ENCODE measurements around the gene ZDHHC24. TPM values are rescaled to one million over a fixed set of nuclear protein-coding genes. Genes with fewer than 3 reads are reported as not detected.

ZDHHC24 gene
- 5.9 TPM for total RNA-seq

GRCh38 chr11:66545701-66546367 lies at the start of gene ZDHHC24:
ZDHHC24 (minus strand) TSS chr11:66546048; CDS start chr11:66546003, 45 bp downstream.

GRCh38 chr11:66592457-66593302 lies 46.8 kb upstream of the ZDHHC24 start, which contains the start of the genes CCDC87 and CCS:
CCDC87 (minus strand) TSS chr11:66593063; CDS start chr11:66593015, 48 bp downstream.
CCS (plus strand) TSS chr11:66593185; CDS start chr11:66593262, 77 bp downstream.

DNA sequence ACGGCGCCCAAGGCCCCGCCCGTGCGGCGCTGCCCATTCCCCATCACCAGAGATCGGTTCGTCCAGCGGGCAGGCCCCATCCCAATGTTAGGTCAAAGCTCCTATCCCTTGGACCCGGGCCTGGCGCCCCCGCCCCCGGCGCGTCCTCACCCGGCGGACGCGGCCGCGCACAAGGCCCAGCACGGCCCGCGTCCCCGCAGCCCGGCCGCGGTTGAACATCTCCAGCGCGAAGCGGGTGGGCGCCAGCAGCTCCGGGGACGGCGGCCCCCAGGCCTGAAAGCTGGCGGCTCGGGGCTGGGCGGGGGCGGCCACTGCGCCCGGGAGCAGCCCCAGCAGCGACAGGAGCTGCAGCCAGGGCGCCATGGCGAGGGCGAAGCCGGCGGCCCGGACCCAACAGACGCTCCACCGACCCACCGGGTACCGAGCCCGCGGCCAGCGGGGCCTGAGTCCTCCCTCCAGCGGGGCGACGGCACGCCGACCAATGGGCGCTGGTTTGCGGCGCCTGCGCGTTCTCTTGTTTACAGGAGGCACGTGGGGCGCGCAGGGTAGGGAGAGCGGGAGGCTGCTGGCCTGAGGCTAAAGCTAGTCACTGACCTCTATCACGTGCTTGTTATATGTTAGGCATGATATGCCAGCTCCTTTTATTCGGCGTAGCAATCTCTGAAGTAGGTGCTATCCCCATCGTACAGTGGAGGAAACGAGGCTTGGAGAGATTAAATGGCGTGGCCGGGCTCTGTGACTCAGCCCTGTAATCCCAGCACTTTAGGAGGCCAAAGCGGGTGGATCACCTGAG lies 22.5 kb upstream of the ZDHHC24 start, which contains the start of gene CTSF:
Gene CTSF (minus strand): TSS at position 483 of the 793 bp plus-strand sequence. CDS start 120 bp downstream, at position 363.

GRCh38 chr11:66546368-66546965 lies 619 bp upstream of the ZDHHC24 start, which contains the start of gene ACTN3:
ACTN3 (plus strand) TSS chr11:66546903; CDS start chr11:66546938, 35 bp downstream.

GRCh38 chr11:66510271-66510989 lies 35.4 kb downstream of the ZDHHC24 start, which contains the start of gene BBS1:
BBS1 (plus strand) TSS chr11:66510635; CDS start chr11:66510660, 25 bp downstream.

DNA sequence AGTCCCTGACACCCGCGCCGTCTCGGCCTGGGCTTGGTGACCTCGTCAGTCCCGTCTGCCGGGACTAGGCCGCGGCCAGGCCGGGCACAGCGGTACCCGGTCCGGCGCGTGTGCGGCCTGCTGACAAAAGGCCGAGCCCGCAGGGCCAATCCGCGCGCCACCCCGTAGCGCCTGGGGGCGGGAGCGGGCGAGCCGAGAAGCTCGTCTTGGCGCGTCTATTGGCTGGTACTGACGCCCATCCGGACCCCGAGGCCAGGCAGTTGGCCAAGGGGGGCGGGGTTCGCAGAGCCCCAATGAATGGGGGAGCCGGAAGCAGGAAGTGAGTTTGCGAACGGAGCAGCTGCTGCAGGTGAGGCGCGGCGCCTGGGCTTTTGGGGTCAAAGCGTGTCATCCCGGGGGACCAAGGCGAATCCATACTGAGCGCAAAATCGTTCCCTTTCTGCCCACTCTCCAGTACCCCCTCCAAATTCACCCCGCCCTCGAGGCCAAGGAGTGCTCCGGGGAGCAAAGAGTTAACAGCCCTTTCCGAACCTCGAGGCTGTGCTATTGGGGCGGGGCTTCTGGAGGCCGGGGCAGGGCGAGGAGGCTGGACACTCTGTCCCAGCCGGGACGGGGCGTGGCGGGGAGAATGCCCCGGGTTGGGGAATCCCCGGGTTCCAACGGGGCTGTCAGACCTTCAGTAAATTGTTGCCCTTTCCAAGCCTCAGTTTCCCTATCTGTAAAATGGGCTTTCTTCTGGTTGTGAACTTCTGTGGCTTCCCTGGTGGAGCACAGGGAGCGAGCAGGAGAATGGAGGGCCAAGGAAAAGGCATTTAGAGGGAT lies 65.5 kb downstream of the ZDHHC24 start, which contains the start of gene DPP3:
Gene DPP3 (plus strand): TSS at position 318 of the 822 bp plus-strand sequence. CDS start 1,767 bp downstream, outside the sequence.

Other genes starting within 250 kb of the ZDHHC24 start
- 1.3 TPM for gene CD248, start 229.0 kb downstream of the ZDHHC24 start, total RNA-seq
- gene RIN1, start 209.6 kb downstream of the ZDHHC24 start, total RNA-seq = 0.94 TPM
- gene BRMS1, start 200.9 kb downstream of the ZDHHC24 start, total RNA-seq = 13.8 TPM
- 60.4 TPM for gene B4GAT1, start 198.4 kb downstream of the ZDHHC24 start, total RNA-seq
- gene SLC29A2, start 174.3 kb downstream of the ZDHHC24 start, total RNA-seq = 4.4 TPM
- 2.2 TPM for gene NPAS4, start 125.0 kb downstream of the ZDHHC24 start, total RNA-seq
- 11.6 TPM for gene MRPL11, start 107.2 kb downstream of the ZDHHC24 start, total RNA-seq
- 24.7 TPM for gene PELI3, start 79.1 kb downstream of the ZDHHC24 start, total RNA-seq
- 40.4 TPM for gene DPP3, start 65.6 kb downstream of the ZDHHC24 start, total RNA-seq
- gene BBS1, start 35.4 kb downstream of the ZDHHC24 start, total RNA-seq = 107 TPM
- not detected for gene ACTN3, start 855 bp upstream of the ZDHHC24 start, total RNA-seq
- 47.9 TPM for gene CTSF, start 22.6 kb upstream of the ZDHHC24 start, total RNA-seq
- gene CCDC87, start 47.0 kb upstream of the ZDHHC24 start, total RNA-seq = 0.63 TPM
- gene CCS, start 47.1 kb upstream of the ZDHHC24 start, total RNA-seq = 36.9 TPM
- 82.3 TPM for gene RBM14, start 70.6 kb upstream of the ZDHHC24 start, total RNA-seq
- 167 TPM for gene RBM4, start 92.7 kb upstream of the ZDHHC24 start, total RNA-seq
- gene RBM4B, start 131.8 kb upstream of the ZDHHC24 start, total RNA-seq = 110 TPM
- gene SPTBN2, start 183.2 kb upstream of the ZDHHC24 start, total RNA-seq = 182 TPM

Data from parietal lobe (tissue), 1 donor.